GM12878 (cell line): ENCODE results near the gene NGRN. TPM values are rescaled to one million over a fixed set of nuclear protein-coding genes. Genes with fewer than 3 reads are reported as not detected.
A peak's percentile ranks its signal among the peaks of the same experiment; 100 is the strongest.

Experiments
- ATF7 ChIP-seq: fragments of 450-650 bp; IDR thresholded peaks from 2 replicates; pipeline ENCODE4 v1.6.1; 2016; ENCODE audit warnings: low read depth, mild to moderate bottlenecking
- BMI1 ChIP-seq: fragments of 450-650 bp; IDR thresholded peaks from 2 replicates; pipeline ENCODE4 v1.6.1; 2016; ENCODE audit warnings: mild to moderate bottlenecking, moderate library complexity, borderline replicate concordance
- CTCF ChIP-seq, 3 experiments: IDR thresholded peaks in 2 of 3; conservative IDR thresholded peaks in 1 of 3; 2 replicates each; pipeline ENCODE4 v1.5.1; 2011; ENCODE audit warnings: low read depth in 3 of 3, low read length in 3 of 3, mild to moderate bottlenecking in 3 of 3, control low read depth in 2 of 3, moderate library complexity in 2 of 3, inconsistent platforms in 1 of 3, mixed read lengths in 1 of 3; ENCODE audit not compliant: control insufficient read depth in 2 of 3, insufficient read depth in 1 of 3; ENCODE audit errors: extremely low read depth in 1 of 3
- EGR1 ChIP-seq, 2 experiments: IDR thresholded peaks; 1 replicate in 1 of 2; 2 replicates in 1 of 2; pipeline ENCODE4 v1.6.1; 2011 to 2012; ENCODE audit warnings: low read depth in 2 of 2, low read length in 2 of 2, borderline replicate concordance in 1 of 2, mild to moderate bottlenecking in 1 of 2, moderate library complexity in 1 of 2
- ESRRA ChIP-seq: IDR thresholded peaks from 2 replicates; pipeline ENCODE4 v1.6.1; 2012; ENCODE audit warnings: mild to moderate bottlenecking, low read length, improper control_type of control experiment
- EZH2 ChIP-seq: IDR thresholded peaks from 2 replicates; pipeline ENCODE4 v1.6.1; 2012; ENCODE audit warnings: low read depth, mild to moderate bottlenecking, control low read depth, inconsistent platforms, low read length, borderline replicate concordance; ENCODE audit not compliant: control insufficient read depth
- GATAD2B ChIP-seq: fragments of 450-650 bp; conservative IDR thresholded peaks from 2 replicates; pipeline ENCODE4 v1.6.1; 2017; ENCODE audit warnings: low read depth, mild to moderate bottlenecking, moderate library complexity
- IKZF1 ChIP-seq: fragments of 450-650 bp; conservative IDR thresholded peaks from 2 replicates; pipeline ENCODE4 v1.6.1; 2017; ENCODE audit warnings: antibody characterized with exemption, mild to moderate bottlenecking
- MEF2A ChIP-seq: IDR thresholded peaks from 2 replicates; pipeline ENCODE4 v1.6.1; 2011; ENCODE audit warnings: low read depth, mild to moderate bottlenecking, low read length, moderate library complexity; ENCODE audit not compliant: insufficient read depth
- MEF2B ChIP-seq: fragments of 450-650 bp; IDR thresholded peaks from 2 replicates; pipeline ENCODE4 v1.6.1; 2018; ENCODE audit warnings: mild to moderate bottlenecking, moderate library complexity; ENCODE audit not compliant: partially characterized antibody, poor library complexity, severe bottlenecking
- NKRF ChIP-seq: fragments of 450-650 bp; conservative IDR thresholded peaks from 2 replicates; pipeline ENCODE4 v1.6.1; 2017; ENCODE audit warnings: mild to moderate bottlenecking, moderate library complexity
- PAX5 ChIP-seq: IDR thresholded peaks from 2 replicates; pipeline ENCODE4 v1.6.1; 2011; ENCODE audit warnings: low read depth, low read length, borderline replicate concordance
- RFX5 ChIP-seq: IDR thresholded peaks from 2 replicates; pipeline ENCODE4 v1.6.1; 2011; ENCODE audit warnings: low read depth, low read length, improper control_type of control experiment
- SMARCA5 ChIP-seq: fragments of 450-650 bp; IDR thresholded peaks from 2 replicates; pipeline ENCODE4 v1.6.1; 2017; ENCODE audit warnings: mild to moderate bottlenecking
- ZNF207 ChIP-seq: fragments of 450-650 bp; IDR thresholded peaks from 2 replicates; pipeline ENCODE4 v1.6.1; 2014; ENCODE audit warnings: antibody characterized with exemption, mild to moderate bottlenecking, borderline replicate concordance
- polyA plus RNA-seq, 11 experiments: library from polyadenylated mRNA; depleted of rRNA in 4 of 11; unstranded in 6 of 11; stranded (reverse) in 5 of 11; fragments of >200 nt; fragmentation: Nextera tagmentation in 4 of 11; fragmentation: Illumina TruSeq in 1 of 11; extraction: Ambion mirVana in 4 of 11; extraction: Trizol in 1 of 11; gene quantifications; 1 replicate in 1 of 11; 2 replicates in 10 of 11; pipeline versions ENCODE4 v1.2.1 to v1.2.3, GENCODE V29; 2011 to 2016; ENCODE audit warnings: inconsistent platforms in 2 of 11, missing spikeins in 2 of 11, low read depth in 1 of 11
- total RNA-seq, 4 experiments: library from RNA; depleted of rRNA in 3 of 4; stranded (reverse); fragments of >200 nt in 3 of 4; fragmentation: Illumina TruSeq in 1 of 4; extraction: Trizol in 1 of 4; gene quantifications; 2 replicates each; pipeline versions ENCODE4 v1.2.1 to v1.2.3, GENCODE V29; 2013 to 2021
- TF ChIP-seq, protein P1 (sequence below): fragments of 450-650 bp; IDR thresholded peaks from 2 replicates; pipeline ENCODE4 v1.6.1; 2017; ENCODE audit warnings: borderline replicate concordance
- TF ChIP-seq, protein P2 (sequence below): fragments of 150-350 bp; IDR thresholded peaks from 2 replicates; pipeline ENCODE4 v1.6.1; 2016; ENCODE audit warnings: low read depth, low read length

The NGRN gene
- total and polyA plus RNA-seq, 10 of the 15 experiments (the other 5 are each of a cell fraction or from before 2014, with no cell fraction given) = 5.8 to 31.3 (median 23.2) TPM

DNA sequence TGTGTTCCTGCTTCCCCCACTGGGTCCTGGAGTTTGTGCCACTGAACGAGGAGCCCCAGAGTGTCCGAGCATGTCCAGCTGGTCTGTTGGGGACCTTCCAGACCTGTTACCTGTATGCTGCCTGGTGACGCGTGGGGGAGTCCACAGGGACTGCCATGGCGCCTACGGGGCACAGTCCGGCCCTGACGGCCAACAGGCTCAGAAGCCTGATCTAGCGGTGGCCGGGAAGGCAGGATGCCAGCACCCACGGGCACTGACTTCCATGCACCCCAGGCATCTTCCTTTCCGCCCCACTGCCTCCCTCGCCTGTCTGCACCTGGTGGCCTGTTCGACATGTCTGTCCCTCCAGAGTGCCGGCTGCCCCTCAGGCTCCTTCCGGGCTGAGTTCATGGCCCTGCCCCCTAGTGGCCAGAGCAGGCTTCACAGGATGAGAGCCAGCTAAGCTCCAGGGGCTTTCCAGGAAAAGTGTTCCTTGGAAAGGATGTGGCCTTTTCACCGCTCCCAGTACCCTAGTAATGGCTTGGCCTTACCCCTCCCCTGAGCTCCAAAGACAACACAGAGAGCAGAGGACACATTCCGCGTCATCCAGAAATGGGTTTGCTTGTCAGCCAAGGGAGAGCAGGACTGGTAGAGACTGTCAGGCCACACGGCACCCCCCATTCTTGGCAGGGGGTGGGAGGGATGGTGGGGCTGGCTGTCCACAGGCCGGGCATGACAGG lies 35.7 kb downstream of the NGRN start (continued):
- TF ChIP-seq EZH2 (no peak), ATF7 (no peak), SMARCA5 (0 out of 2 replicates have a peak, but pooled peaks have one; percentile 30), CTCF (IDR thresholded peaks at IDR 0.05 in 2 of 3, conservative IDR thresholded peaks at IDR 0.05 in 1 of 3; ENCODE audit: control insufficient read depth in 2 of 3, extremely low read depth in 1 of 3, insufficient read depth in 1 of 3, low read depth in 3 of 3, low read length in 3 of 3) (peak; percentile 63 to 92 (median 90)), GATAD2B (no peak), ESRRA (no peak), MEF2B (no peak), ZNF207 (no peak), MEF2A (no peak), IKZF1 (peak; percentile 57), BMI1 (no peak), RFX5 (no peak), PAX5 (peak; percentile 41; the same call in 1 of the 2 replicates), NKRF (no peak), EGR1 (IDR thresholded peaks at IDR 0.05; ENCODE audit: borderline replicate concordance in 1 of 2, low read depth in 2 of 2, low read length in 2 of 2) (no peak)
- TF ChIP-seq, protein P1, sequence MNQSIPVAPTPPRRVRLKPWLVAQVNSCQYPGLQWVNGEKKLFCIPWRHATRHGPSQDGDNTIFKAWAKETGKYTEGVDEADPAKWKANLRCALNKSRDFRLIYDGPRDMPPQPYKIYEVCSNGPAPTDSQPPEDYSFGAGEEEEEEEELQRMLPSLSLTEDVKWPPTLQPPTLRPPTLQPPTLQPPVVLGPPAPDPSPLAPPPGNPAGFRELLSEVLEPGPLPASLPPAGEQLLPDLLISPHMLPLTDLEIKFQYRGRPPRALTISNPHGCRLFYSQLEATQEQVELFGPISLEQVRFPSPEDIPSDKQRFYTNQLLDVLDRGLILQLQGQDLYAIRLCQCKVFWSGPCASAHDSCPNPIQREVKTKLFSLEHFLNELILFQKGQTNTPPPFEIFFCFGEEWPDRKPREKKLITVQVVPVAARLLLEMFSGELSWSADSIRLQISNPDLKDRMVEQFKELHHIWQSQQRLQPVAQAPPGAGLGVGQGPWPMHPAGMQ = no peak
- TF ChIP-seq, protein P2, sequence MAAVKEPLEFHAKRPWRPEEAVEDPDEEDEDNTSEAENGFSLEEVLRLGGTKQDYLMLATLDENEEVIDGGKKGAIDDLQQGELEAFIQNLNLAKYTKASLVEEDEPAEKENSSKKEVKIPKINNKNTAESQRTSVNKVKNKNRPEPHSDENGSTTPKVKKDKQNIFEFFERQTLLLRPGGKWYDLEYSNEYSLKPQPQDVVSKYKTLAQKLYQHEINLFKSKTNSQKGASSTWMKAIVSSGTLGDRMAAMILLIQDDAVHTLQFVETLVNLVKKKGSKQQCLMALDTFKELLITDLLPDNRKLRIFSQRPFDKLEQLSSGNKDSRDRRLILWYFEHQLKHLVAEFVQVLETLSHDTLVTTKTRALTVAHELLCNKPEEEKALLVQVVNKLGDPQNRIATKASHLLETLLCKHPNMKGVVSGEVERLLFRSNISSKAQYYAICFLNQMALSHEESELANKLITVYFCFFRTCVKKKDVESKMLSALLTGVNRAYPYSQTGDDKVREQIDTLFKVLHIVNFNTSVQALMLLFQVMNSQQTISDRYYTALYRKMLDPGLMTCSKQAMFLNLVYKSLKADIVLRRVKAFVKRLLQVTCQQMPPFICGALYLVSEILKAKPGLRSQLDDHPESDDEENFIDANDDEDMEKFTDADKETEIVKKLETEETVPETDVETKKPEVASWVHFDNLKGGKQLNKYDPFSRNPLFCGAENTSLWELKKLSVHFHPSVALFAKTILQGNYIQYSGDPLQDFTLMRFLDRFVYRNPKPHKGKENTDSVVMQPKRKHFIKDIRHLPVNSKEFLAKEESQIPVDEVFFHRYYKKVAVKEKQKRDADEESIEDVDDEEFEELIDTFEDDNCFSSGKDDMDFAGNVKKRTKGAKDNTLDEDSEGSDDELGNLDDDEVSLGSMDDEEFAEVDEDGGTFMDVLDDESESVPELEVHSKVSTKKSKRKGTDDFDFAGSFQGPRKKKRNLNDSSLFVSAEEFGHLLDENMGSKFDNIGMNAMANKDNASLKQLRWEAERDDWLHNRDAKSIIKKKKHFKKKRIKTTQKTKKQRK = no peak
